Measurements from ENCODE around the gene BMPR1B. TPM values are rescaled to one million over a fixed set of nuclear protein-coding genes. Genes with fewer than 3 reads are reported as not detected.

BMPR1B gene
- total RNA-seq, 6 experiments from 2014 or later = 0.31 to 1.6 (median 0.62) TPM

DNA sequence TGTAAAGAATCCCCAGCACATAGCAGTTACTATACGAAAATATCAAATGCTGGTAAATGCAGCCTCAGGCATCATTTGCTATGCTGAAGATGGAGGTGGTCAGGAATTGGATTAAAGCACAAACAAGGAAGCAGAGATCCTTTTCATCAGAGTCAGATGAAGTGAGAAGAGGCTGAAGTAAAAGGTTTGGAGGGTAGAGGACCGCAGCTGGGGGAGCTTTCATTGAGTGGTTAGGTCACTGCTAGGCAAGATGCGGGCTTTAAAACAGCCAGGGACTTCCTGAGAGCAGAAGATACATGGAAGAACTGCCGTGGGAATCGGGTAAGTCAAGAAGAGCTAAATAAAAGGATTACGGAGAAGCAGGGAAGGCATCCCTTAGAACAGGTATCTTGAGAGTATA lies 439.6 kb downstream of the BMPR1B start:
- no peaks in the 10 kb centered on the region for H3K4me1 ChIP-seq
- no peak overlapping the region for H3K4me3 ChIP-seq
- H3K27me3 ChIP-seq = no peaks in the 10 kb centered on the region
- H3K36me3 ChIP-seq = no peaks in the 10 kb centered on the region
- WGBS (ENCODE audit: insufficient coverage, low coverage, low lambda C conversion rate, missing lambda C conversion rate) = 74% methylated on average over 5 of the region's 6 CpGs
- TF ChIP-seq, protein P1, sequence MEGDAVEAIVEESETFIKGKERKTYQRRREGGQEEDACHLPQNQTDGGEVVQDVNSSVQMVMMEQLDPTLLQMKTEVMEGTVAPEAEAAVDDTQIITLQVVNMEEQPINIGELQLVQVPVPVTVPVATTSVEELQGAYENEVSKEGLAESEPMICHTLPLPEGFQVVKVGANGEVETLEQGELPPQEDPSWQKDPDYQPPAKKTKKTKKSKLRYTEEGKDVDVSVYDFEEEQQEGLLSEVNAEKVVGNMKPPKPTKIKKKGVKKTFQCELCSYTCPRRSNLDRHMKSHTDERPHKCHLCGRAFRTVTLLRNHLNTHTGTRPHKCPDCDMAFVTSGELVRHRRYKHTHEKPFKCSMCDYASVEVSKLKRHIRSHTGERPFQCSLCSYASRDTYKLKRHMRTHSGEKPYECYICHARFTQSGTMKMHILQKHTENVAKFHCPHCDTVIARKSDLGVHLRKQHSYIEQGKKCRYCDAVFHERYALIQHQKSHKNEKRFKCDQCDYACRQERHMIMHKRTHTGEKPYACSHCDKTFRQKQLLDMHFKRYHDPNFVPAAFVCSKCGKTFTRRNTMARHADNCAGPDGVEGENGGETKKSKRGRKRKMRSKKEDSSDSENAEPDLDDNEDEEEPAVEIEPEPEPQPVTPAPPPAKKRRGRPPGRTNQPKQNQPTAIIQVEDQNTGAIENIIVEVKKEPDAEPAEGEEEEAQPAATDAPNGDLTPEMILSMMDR (IDR thresholded peaks at IDR 0.05) = no peak
- TF ChIP-seq POLR2A (IDR thresholded peaks at IDR 0.05) = no peak
- no peak overlapping the region for H3K27ac ChIP-seq
- no peaks in the 10 kb centered on the region for H3K9me3 ChIP-seq
- DNase-seq (no peak), ATAC-seq (no peak)
- intact Hi-C loops (cut with DNase I) = no loop called here

DNA sequence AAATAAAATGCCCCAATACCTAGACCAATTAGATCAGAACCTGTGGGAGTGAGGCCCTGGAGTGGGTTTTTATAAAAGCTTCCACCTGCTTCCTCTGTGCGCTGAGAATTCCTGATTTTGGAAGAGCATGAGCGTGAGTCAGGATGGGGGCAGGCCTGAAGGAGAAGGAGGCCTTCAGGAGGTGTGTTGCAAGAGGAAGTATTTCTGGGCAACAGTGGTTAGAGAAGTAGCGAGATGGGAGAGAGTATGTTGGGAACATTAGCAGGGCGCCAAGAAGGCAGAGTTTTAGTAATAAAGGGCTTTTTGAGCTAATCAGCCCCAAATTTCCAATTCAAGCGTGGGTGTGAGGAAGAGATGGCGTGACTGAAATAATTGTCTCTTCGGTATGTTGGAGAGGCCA lies 441.2 kb downstream of the BMPR1B start:
- no peaks in the 10 kb centered on the region for H3K4me1 ChIP-seq
- intact Hi-C loops (cut with DNase I) = no loop called here
- DNase-seq (no peak), ATAC-seq (no peak)
- H3K4me3 ChIP-seq = no peak overlapping the region
- no peak overlapping the region for H3K27ac ChIP-seq
- TF ChIP-seq, protein P1 (IDR thresholded peaks at IDR 0.05) = no peak
- TF ChIP-seq POLR2A (IDR thresholded peaks at IDR 0.05) = no peak
- H3K36me3 ChIP-seq = no peaks in the 10 kb centered on the region
- H3K27me3 ChIP-seq = no peaks in the 10 kb centered on the region
- no peaks in the 10 kb centered on the region for H3K9me3 ChIP-seq
- WGBS (ENCODE audit: insufficient coverage, low coverage, low lambda C conversion rate, missing lambda C conversion rate) = 69% methylated on average over 7 of the region's 7 CpGs

DNA sequence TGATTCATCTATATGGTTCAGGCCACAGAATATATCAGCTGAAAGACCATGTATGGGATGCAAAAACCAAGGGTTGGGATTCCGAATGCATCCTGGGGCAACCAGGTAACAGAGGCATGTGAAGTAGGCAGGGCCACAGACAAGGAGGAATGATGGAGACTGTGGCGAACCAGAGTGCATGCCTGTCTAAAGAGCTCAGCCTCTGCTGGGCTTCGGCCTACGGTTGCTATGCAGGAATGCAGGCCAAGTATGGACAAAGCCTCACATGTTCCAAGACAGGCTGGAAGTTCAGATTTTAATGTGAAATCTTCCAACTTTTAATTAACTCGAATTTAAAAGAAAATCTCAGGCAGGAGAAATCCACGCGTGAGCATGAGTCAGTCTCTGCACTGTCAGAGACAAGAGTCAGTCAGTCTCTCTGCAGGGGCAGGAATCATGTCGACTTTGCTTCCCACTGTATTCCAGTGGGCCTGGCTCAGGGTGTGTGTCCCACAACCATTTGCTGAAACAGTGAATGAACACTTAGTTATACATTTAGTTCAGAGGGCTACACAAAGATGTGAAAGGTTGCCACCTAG lies 446.6 kb downstream of the BMPR1B start:
- Histone ChIP-seq H3K4me1 (no peaks in the 10 kb centered on the region), H3K36me3 (no peaks in the 10 kb centered on the region), H3K27ac (no peak overlapping the region), H3K4me3 (no peak overlapping the region), H3K9me3 (no peaks in the 10 kb centered on the region), H3K27me3 (no peaks in the 10 kb centered on the region)
- DNase-seq (no peak), ATAC-seq (no peak)
- intact Hi-C loops (cut with DNase I) = no loop called here
- TF ChIP-seq, protein P1 (IDR thresholded peaks at IDR 0.05) = no peak
- TF ChIP-seq POLR2A (IDR thresholded peaks at IDR 0.05) = no peak
- WGBS (ENCODE audit: insufficient coverage, low coverage, low lambda C conversion rate, missing lambda C conversion rate) = 70% methylated on average over 7 of the region's 8 CpGs

DNA sequence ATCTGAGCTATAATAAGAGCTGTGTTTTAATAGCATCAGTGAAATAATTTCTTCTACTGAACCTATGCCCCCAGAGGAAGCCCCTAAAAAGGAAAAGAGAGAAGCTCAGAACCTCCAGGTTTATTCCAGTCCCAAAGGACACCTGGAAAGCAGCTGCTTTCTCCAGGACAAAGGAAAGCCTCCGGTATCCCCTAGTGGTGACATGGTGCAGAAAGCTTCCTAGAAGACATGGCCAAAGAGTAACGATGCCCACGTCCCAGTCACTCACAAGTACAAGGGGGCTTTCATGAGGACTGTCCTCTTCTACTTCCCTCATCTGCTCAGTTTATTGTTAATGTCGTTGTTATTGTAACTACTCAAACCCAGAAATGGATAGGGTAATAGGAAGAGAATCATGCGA lies 447.1 kb downstream of the BMPR1B start:
- Histone ChIP-seq H3K4me1 (no peaks in the 10 kb centered on the region), H3K27me3 (no peaks in the 10 kb centered on the region), H3K27ac (no peak overlapping the region), H3K4me3 (no peak overlapping the region), H3K36me3 (no peaks in the 10 kb centered on the region), H3K9me3 (no peaks in the 10 kb centered on the region)
- intact Hi-C loops (cut with DNase I) = no loop called here
- DNase-seq (no peak), ATAC-seq (no peak)
- WGBS (ENCODE audit: insufficient coverage, low coverage, low lambda C conversion rate, missing lambda C conversion rate) = 45% methylated on average over 5 of the region's 5 CpGs
- TF ChIP-seq POLR2A (IDR thresholded peaks at IDR 0.05) = no peak
- TF ChIP-seq, protein P1 (IDR thresholded peaks at IDR 0.05) = no peak

Data from right lobe of liver (tissue), 6 donors.